ENCODE data around the gene TNNI3K.

Gene TNNI3K

GRCh38 chr1:74395571-74395970, 160.4 kb downstream of the TNNI3K start:
- DNase-seq (ENCODE audit: low read depth), result no peak

- no peak for DNase-seq (ENCODE audit: low read depth)
These were observed 161.3 kb downstream of the TNNI3K start for GRCh38 chr1:74396462-74396861.

- DNase-seq (ENCODE audit: low read depth), result no peak
These were observed 161.7 kb downstream of the TNNI3K start for GRCh38 chr1:74396933-74397332.

GRCh38 chr1:74399249-74399648, 164.1 kb downstream of the TNNI3K start:
- DNase-seq (ENCODE audit: low read depth), result no peak

GRCh38 chr1:74402873-74403272, 167.7 kb downstream of the TNNI3K start:
- DNase-seq (ENCODE audit: low read depth), result no peak

GRCh38 chr1:74403606-74404005, 168.4 kb downstream of the TNNI3K start:
- DNase-seq (ENCODE audit: low read depth), result no peak

- DNase-seq (ENCODE audit: low read depth), result no peak
These were observed 171.6 kb downstream of the TNNI3K start for GRCh38 chr1:74406759-74407158.

- no peak for DNase-seq (ENCODE audit: low read depth)
These were observed 172.7 kb downstream of the TNNI3K start for GRCh38 chr1:74407902-74408301.

- DNase-seq (ENCODE audit: low read depth), result no peak
These were observed 177.1 kb downstream of the TNNI3K start for GRCh38 chr1:74412244-74412643.

- no peak for DNase-seq (ENCODE audit: low read depth)
These were observed 180.7 kb downstream of the TNNI3K start for GRCh38 chr1:74415935-74416334.

- DNase-seq (ENCODE audit: low read depth), result no peak
These were observed 184.4 kb downstream of the TNNI3K start for GRCh38 chr1:74419611-74420010.

- no peak for DNase-seq (ENCODE audit: low read depth)
These were observed 185.3 kb downstream of the TNNI3K start for GRCh38 chr1:74420467-74420866.

GRCh38 chr1:74422421-74423292, 187.5 kb downstream of the TNNI3K start:
- no peak for DNase-seq (ENCODE audit: low read depth)

GRCh38 chr1:74423471-74423870, 188.3 kb downstream of the TNNI3K start:
- DNase-seq (ENCODE audit: low read depth), result no peak

GRCh38 chr1:74425676-74426075, 190.5 kb downstream of the TNNI3K start:
- DNase-seq (ENCODE audit: low read depth), result no peak

- no peak for DNase-seq (ENCODE audit: low read depth)
These were observed 191.2 kb downstream of the TNNI3K start for GRCh38 chr1:74426208-74426937.

GRCh38 chr1:74427681-74428080, 192.5 kb downstream of the TNNI3K start:
- no peak for DNase-seq (ENCODE audit: low read depth)

GRCh38 chr1:74429580-74429979, 194.4 kb downstream of the TNNI3K start:
- DNase-seq (ENCODE audit: low read depth), result no peak

GRCh38 chr1:74430342-74430934, 195.3 kb downstream of the TNNI3K start:
- DNase-seq (ENCODE audit: low read depth), result no peak

GRCh38 chr1:74431531-74431930, 196.3 kb downstream of the TNNI3K start:
- DNase-seq (ENCODE audit: low read depth), result no peak

- no peak for DNase-seq (ENCODE audit: low read depth)
These were observed 197.1 kb downstream of the TNNI3K start for GRCh38 chr1:74432325-74432724.

- no peak for DNase-seq (ENCODE audit: low read depth)
These were observed 199.1 kb downstream of the TNNI3K start for GRCh38 chr1:74434321-74434720.

- DNase-seq (ENCODE audit: low read depth), result no peak
These were observed 200.9 kb downstream of the TNNI3K start for GRCh38 chr1:74436078-74436477.
